Measurements from ENCODE around the gene MAP7.

The MAP7 gene

GRCh38 chr6:136370988-136371728 lies 179.1 kb downstream of the MAP7 start:
- DNase-seq = no peak

GRCh38 chr6:136365776-136366354 lies 184.4 kb downstream of the MAP7 start:
- no peak for DNase-seq

- no peak for DNase-seq
Measured at GRCh38 chr6:136362421-136363356, 187.5 kb downstream of the MAP7 start.

- no peak for DNase-seq
Measured at GRCh38 chr6:136361787-136362186, 188.4 kb downstream of the MAP7 start.

DNA sequence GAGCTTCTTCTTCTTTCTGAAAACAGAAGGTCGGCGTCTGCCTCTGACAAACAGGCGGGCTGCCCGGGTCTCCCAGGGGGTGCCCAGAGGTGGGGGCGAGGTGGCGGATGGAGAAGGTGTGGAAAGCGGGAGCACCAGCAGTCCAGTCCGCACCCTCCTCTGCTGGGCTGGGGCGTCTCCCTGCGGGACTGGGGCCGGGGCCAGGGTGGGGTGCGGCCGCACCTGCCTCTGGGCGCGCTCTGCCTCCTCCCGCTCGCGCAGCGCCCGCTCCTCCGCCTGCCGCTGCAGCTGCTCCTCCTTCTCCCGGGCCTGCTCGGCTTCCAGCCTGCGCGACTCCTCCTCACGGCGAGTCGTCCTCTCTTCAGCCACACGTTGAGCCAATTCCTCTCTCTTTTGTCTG lies 189.4 kb downstream of the MAP7 start:
- DNase-seq = no peak

DNA sequence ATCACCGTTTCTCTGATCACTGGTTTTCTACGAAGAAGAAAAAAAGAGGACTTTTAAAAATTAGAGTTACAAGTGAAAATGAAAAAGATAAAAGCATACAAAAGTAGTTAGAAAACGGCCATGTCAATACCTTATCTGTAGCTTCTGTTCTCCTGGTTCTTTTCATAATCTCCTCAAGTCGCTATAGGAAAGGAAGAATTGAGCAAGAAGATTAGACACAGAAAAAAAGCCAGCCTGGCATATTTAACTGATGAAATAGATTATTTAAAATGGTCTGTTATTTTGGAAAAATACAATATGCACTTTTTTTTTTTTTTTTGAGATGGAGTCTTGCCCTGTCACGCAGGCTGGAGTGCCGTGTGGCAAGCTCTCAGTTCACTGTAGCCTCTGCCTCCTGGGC lies 190.4 kb downstream of the MAP7 start:
- no peak for DNase-seq

DNA sequence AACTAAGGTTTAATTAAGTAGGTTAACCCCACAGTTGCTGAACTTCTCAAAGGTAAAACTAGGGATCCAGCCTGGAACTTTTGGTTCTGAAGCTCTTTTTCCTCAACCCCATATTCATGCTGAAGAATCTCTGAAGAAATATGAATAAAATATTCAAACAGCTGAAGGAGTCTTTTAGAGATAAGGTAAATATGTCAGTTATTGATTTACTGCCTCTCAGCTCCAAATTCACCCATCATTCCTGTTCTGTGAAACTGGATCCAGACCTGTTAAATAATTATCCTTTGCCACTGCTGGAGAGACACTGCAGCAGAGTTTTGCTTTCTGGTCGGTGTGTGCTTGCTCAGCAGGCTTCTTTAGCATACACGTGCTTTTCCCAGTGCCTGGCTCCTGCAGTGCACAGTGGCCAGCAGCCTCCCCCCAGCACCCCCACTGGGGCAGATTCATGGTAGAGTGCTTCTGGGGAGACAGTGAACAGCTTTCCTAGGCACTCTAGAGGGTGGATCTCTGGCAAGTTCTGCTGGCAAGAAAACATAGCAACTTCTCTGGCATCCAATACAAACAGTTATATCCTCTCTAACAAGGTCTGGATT lies 198.6 kb downstream of the MAP7 start:
- DNase-seq = no peak

DNA sequence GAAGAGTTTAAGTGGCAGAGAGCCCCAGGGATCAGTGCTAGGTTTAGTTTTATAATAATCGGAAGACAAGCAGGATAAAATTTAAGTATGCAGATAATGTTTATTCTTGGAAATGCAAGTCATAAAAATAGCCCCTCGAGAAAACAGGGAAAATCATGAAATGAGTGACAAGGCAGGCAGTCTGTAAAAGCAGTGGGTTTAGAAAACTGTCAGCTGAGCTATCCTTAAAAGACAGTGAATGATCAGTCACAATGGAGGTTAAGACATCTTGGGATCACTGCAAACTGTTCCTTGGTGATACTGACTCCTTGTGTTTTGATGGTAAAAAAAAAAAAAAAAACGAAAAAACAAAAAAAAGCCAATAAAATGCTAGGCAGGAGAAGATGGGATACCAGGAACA lies 199.3 kb downstream of the MAP7 start:
- DNase-seq = no peak

DNA sequence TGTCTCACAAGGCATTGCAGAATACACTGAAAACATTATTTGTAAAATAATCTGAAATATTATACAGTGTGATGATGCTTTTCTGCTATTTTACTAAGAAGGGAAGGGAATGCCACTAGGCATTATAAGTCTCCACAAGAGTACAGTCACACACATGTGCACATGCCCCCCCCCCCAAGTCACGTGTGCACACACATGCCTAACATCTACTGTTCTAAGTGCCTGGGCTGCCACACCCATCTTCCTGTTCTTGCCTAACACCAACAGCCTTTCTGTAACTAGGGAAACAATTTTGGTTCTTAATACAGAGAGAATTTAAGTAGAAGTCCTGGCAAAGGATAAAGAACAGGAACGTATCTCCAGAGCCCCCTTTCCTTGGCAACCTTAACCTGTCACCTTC lies 202.4 kb downstream of the MAP7 start:
- DNase-seq = no peak

GRCh38 chr6:136345145-136345544 lies 205.1 kb downstream of the MAP7 start:
- DNase-seq = no peak

DNA sequence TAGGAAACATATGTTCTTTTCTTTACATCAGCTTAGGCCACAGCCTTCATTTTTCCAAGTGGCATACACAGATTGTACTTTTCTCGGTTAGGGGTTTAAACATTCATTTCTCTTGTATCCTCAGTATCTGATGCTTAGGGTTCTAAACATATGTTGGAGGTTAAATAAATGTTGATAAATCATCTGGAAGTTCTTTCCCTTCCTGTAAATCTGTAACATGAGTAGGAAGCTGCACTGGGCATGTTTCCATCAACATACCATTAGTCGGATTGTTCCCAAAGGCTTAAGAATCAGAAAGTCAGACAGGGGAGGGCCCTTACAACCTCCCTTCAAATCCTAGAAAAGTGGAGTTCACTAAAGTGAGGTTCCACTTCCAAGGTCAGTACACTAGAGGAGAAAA lies 205.8 kb downstream of the MAP7 start:
- DNase-seq = no peak

- DNase-seq = no peak
Measured at GRCh38 chr6:136343700-136344099, 206.5 kb downstream of the MAP7 start.

GRCh38 chr6:136343275-136343674 lies 206.9 kb downstream of the MAP7 start:
- DNase-seq = no peak

GRCh38 chr6:136341967-136342366 lies 208.3 kb downstream of the MAP7 start:
- no peak for DNase-seq

DNA sequence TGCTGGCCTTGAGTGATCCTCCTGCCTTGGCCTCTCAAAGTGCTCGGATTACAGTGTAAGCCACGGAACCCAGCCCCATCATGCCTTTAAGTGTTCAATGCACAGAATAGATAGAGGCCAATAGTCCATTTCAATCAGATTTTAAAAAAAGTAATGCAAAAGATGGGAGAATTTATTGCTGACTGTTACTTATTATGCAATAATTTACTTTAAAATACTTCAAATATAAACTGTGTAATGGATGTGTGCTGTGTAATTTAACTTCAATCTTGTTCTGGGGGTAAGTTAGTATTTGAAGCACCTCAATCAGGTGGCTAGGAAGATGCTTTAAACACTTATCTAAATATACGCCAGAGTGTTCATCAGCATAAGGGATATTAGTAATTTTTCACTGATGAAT lies 208.9 kb downstream of the MAP7 start:
- DNase-seq = no peak

- DNase-seq = no peak
Measured at GRCh38 chr6:136338486-136338885, 211.7 kb downstream of the MAP7 start.

GRCh38 chr6:136337606-136338005 lies 212.6 kb downstream of the MAP7 start:
- no peak for DNase-seq

- no peak for DNase-seq
Measured at GRCh38 chr6:136337121-136337520, 213.1 kb downstream of the MAP7 start.

- DNase-seq = no peak
Measured at GRCh38 chr6:136335736-136336363, 214.4 kb downstream of the MAP7 start.

DNA sequence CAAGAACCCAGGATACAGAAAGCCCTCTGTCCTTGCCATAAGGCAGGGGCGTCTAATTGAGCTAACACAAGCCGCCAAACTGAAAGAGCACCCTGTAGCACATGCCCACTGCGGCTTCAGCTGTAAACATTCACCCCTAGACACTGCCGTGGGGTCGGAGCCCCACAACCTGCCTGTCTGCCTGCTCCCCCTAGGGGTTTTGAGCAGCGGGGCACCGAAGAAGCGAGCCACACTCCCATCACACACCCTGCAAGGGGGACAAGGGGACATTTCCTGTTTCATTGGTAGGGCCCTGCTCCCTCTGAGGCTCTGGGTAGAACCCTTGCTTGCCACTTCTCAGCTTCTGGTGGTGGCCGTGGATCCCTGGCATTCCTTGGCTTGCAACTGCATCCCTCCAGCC lies 215.4 kb downstream of the MAP7 start:
- DNase-seq = no peak

- no peak for DNase-seq
Measured at GRCh38 chr6:136334465-136334846, 215.8 kb downstream of the MAP7 start.

DNA sequence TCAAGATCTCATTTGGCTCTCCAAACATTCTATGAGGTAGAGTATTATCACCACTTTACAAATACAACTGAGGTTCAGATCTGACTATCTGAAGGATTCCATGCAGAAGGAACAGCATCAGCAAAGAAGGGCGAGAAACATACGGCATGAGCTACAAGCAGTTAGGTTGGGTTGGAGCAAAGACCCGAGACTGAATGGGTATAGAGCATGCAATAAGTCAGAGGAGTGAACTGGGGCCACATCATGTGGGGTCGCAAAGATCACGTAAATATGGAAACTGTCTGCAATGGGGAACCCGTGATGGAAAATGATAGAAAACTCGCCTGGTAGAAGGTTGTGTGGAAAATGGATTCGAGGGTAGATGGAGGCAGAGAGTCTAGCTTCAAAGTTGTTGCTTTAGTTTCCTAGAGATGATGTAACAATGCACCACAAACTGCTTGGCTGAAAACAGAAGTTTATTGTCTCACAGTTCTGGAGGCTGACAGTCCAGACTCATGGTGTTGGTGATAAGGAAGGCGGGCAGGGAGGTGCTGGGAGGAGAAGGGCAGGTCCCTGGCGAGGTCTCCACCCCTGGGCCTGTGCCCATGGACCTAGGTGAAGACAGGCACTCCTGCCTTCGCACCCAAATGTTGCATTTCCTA lies 216.3 kb downstream of the MAP7 start:
- no peak for DNase-seq

All from stimulated activated CD4-positive, alpha-beta T cell treated with anti-CD3 and anti-CD28 coated beads, Interleukin-4, amount 100 ng/mL, for 4 hours (primary cell).